Thyroid gland (tissue), 4 donors: Measurements from ENCODE around the gene AATF.

Source experiments
- POLR2A ChIP-seq, 2 donors: fragments of 450-650 bp; IDR thresholded peaks; one replicate each; pipeline ENCODE4 v1.6.1; 2017; ENCODE audit warnings: antibody characterized with exemption in 2 of 2, mild to moderate bottlenecking in 2 of 2, moderate library complexity in 1 of 2
- TF ChIP-seq, protein P1 (sequence below), 6 experiments: fragments of 200-600 bp in 3 of 6; fragments of 450-650 bp in 3 of 6; sonication (generic) in 3 of 6; IDR thresholded peaks; one replicate each; pipeline ENCODE4 v1.5.1; 2016 to 2019; ENCODE audit warnings: antibody characterized with exemption in 6 of 6, mild to moderate bottlenecking in 2 of 6, inconsistent platforms in 1 of 6, moderate library complexity in 1 of 6

GRCh38 chr17:36978810-36979564, 30.2 kb downstream of the AATF start:
- TF ChIP-seq, protein P1, sequence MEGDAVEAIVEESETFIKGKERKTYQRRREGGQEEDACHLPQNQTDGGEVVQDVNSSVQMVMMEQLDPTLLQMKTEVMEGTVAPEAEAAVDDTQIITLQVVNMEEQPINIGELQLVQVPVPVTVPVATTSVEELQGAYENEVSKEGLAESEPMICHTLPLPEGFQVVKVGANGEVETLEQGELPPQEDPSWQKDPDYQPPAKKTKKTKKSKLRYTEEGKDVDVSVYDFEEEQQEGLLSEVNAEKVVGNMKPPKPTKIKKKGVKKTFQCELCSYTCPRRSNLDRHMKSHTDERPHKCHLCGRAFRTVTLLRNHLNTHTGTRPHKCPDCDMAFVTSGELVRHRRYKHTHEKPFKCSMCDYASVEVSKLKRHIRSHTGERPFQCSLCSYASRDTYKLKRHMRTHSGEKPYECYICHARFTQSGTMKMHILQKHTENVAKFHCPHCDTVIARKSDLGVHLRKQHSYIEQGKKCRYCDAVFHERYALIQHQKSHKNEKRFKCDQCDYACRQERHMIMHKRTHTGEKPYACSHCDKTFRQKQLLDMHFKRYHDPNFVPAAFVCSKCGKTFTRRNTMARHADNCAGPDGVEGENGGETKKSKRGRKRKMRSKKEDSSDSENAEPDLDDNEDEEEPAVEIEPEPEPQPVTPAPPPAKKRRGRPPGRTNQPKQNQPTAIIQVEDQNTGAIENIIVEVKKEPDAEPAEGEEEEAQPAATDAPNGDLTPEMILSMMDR (IDR thresholded peaks at IDR 0.05), result no peak
- no peak for TF ChIP-seq POLR2A (IDR thresholded peaks at IDR 0.05)
